Suprapubic skin (tissue), 3 donors: Measurements from ENCODE around the gene REM2.

Experiments used
- CTCF ChIP-seq, 2 donors: fragments of 200-600 bp in 1 of 2; fragments of 450-650 bp in 1 of 2; sonication (generic) in 1 of 2; IDR thresholded peaks; one replicate each; pipeline ENCODE4 v1.5.1; 2016 to 2019; ENCODE audit warnings: antibody characterized with exemption in 2 of 2, mild to moderate bottlenecking in 1 of 2, moderate library complexity in 1 of 2
- EP300 ChIP-seq: sonication (generic); formaldehyde crosslinking; IDR thresholded peaks from one replicate; pipeline ENCODE4 v1.6.1; 2017; ENCODE audit warnings: antibody characterized with exemption
- POLR2A ChIP-seq, 2 donors: fragments of 450-650 bp; IDR thresholded peaks; one replicate each; pipeline ENCODE4 v1.6.1; 2017; ENCODE audit warnings: antibody characterized with exemption in 2 of 2, mild to moderate bottlenecking in 2 of 2, moderate library complexity in 2 of 2

- TF ChIP-seq CTCF (IDR thresholded peaks at IDR 0.05), result no peak
- TF ChIP-seq POLR2A (IDR thresholded peaks at IDR 0.05), result no peak
- no peak for TF ChIP-seq EP300
Observed at GRCh38 chr14:22886500-22887259, 3.7 kb downstream of the REM2 start.
